IMR-90 (cell line): ENCODE results near the gene ANG. TPM values are rescaled to one million over a fixed set of nuclear protein-coding genes. Genes with fewer than 3 reads are reported as not detected.
"Not testable (repeated sequence)": the region's sequence is repeated elsewhere in the genome, so short reads cannot be mapped to it uniquely, and the experiment has no call there.

ENCODE experiments used
- ATAC-seq: fragments of 200-7000 bp; cut with Tn5 transposase; 2 replicates; pipeline ENCODE4 v1.9.1; 2020; ENCODE audit warnings: low read depth, mild to moderate bottlenecking, moderate library complexity
- BruUV-seq: library from RNA; stranded (reverse); fragments of 400-500 nt; replicated peaks from 2 replicates; lab custom pipeline; 2021; lab: Mats Ljungman, UMichigan
- CTCF ChIA-PET: fragments of 300-600 bp; formaldehyde crosslinking; extraction: SDS; loops from one replicate; lab custom pipeline; 2021; ENCODE audit warnings: antibody characterized with exemption; lab: Yijun Ruan, JAX
- POLR2A ChIA-PET: fragments of 300-600 bp; sonication (Branson Sonifier 250); formaldehyde crosslinking; loops from one replicate; lab custom pipeline; 2022; ENCODE audit warnings: antibody characterized with exemption; ENCODE audit not compliant: unreplicated experiment; lab: Charles Lee
- DNase-seq: peaks from one replicate; pipeline ENCODE4 v3.0.0; 2013
- H2AFZ ChIP-seq: replicated peaks from 2 replicates; pipeline ENCODE3; 2013; ENCODE audit warnings: low read length, mild to moderate bottlenecking; ENCODE audit not compliant: poor library complexity
- H2AK5ac ChIP-seq: 2 replicates; pipeline ENCODE4 v1.6.1; 2013; ENCODE audit warnings: low read depth, low read length, inconsistent platforms
- H2AK9ac ChIP-seq: replicated peaks from 2 replicates; pipeline ENCODE3; 2013; ENCODE audit warnings: mild to moderate bottlenecking, low read depth, low read length, moderate library complexity; ENCODE audit not compliant: poor library complexity
- H2BK120ac ChIP-seq: 2 replicates; pipeline ENCODE4 v1.6.1; 2013; ENCODE audit warnings: low read depth, low read length, inconsistent platforms
- H2BK15ac ChIP-seq: 3 replicates; pipeline ENCODE4 v1.6.1; 2013; ENCODE audit warnings: low read depth, low read length, inconsistent platforms
- H2BK20ac ChIP-seq: 2 replicates; pipeline ENCODE4 v1.6.1; 2013; ENCODE audit warnings: low read depth, mild to moderate bottlenecking, inconsistent platforms, low read length, moderate library complexity
- H2BK5ac ChIP-seq: 2 replicates; pipeline ENCODE4 v1.6.1; 2013; ENCODE audit warnings: mild to moderate bottlenecking, low read depth, low read length, inconsistent platforms; ENCODE audit not compliant: poor library complexity, severe bottlenecking
- H3K14ac ChIP-seq: replicated peaks from 2 replicates; pipeline ENCODE4 v1.6.1; 2013; ENCODE audit warnings: low read depth, low read length, inconsistent platforms
- H3K18ac ChIP-seq: 2 replicates; pipeline ENCODE4 v1.6.1; 2013; ENCODE audit warnings: low read depth, low read length, control low read depth
- H3K23ac ChIP-seq: 2 replicates; pipeline ENCODE4 v1.6.1; 2013; ENCODE audit warnings: low read depth, low read length, inconsistent platforms
- H3K27ac ChIP-seq: 2 replicates; pipeline ENCODE4 v1.5.1; 2013; ENCODE audit warnings: mild to moderate bottlenecking, control low read depth, low read length; ENCODE audit not compliant: insufficient read depth
- H3K27me3 ChIP-seq: 2 replicates; pipeline ENCODE4 v1.6.1; 2013; ENCODE audit warnings: low read length; ENCODE audit not compliant: control insufficient read depth, insufficient read depth
- H3K36me3 ChIP-seq: 2 replicates; pipeline ENCODE4 v1.6.1; 2013; ENCODE audit warnings: low read length, mixed read lengths; ENCODE audit not compliant: control insufficient read depth, insufficient read depth
- H3K4ac ChIP-seq: 2 replicates; pipeline ENCODE4 v1.6.1; 2013; ENCODE audit warnings: low read depth, low read length, inconsistent platforms
- H3K4me1 ChIP-seq: 2 replicates; pipeline ENCODE4 v1.6.1; 2013; ENCODE audit warnings: low read length, mixed read lengths; ENCODE audit not compliant: control insufficient read depth, insufficient read depth
- H3K4me2 ChIP-seq: 2 replicates; pipeline ENCODE4 v1.6.1; 2013; ENCODE audit warnings: low read depth, mild to moderate bottlenecking, control low read depth, low read length, moderate library complexity
- H3K4me3 ChIP-seq: 2 replicates; pipeline ENCODE4 v1.5.1; 2013; ENCODE audit warnings: low read depth, mild to moderate bottlenecking, control low read depth, low read length, moderate library complexity; ENCODE audit not compliant: insufficient read depth
- H3K56ac ChIP-seq: 2 replicates; pipeline ENCODE4 v1.6.1; 2013; ENCODE audit warnings: low read length, inconsistent platforms; ENCODE audit not compliant: insufficient read depth; ENCODE audit errors: extremely low read depth
- H3K79me1 ChIP-seq, 2 experiments: 2 replicates each; pipeline ENCODE4 v1.6.1; 2013; ENCODE audit warnings: low read length in 2 of 2, inconsistent platforms in 1 of 2, low read depth in 1 of 2
- H3K9ac ChIP-seq: 2 replicates; pipeline ENCODE4 v1.6.1; 2013; ENCODE audit warnings: low read depth, low read length, control low read depth
- H3K9me1 ChIP-seq: 2 replicates; pipeline ENCODE4 v1.6.1; 2013; ENCODE audit warnings: low read length, inconsistent platforms; ENCODE audit not compliant: insufficient read depth
- H3K9me3 ChIP-seq: 2 replicates; pipeline ENCODE4 v1.6.1; 2013; ENCODE audit warnings: low read length; ENCODE audit not compliant: control insufficient read depth, insufficient read depth
- H4K20me1 ChIP-seq: 2 replicates; pipeline ENCODE4 v1.6.1; 2013; ENCODE audit warnings: low read length, inconsistent platforms; ENCODE audit not compliant: insufficient read depth
- H4K5ac ChIP-seq: 2 replicates; pipeline ENCODE4 v1.6.1; 2013; ENCODE audit warnings: mild to moderate bottlenecking, low read depth, low read length, control low read depth
- H4K8ac ChIP-seq, 2 experiments: 2 replicates each; pipeline ENCODE4 v1.6.1; 2013; ENCODE audit warnings: low read depth in 2 of 2, low read length in 2 of 2, control low read depth in 1 of 2, inconsistent platforms in 1 of 2
- H4K91ac ChIP-seq: 2 replicates; pipeline ENCODE4 v1.6.1; 2013; ENCODE audit warnings: low read depth, low read length, inconsistent platforms; ENCODE audit not compliant: insufficient read depth
- WGBS, 2 experiments: methylation state at CpG; one replicate each; pipeline versions ENCODE4 v1.1.5 to v1.1.7; 2013; ENCODE audit warnings: missing lambda C conversion rate in 2 of 2; ENCODE audit not compliant: insufficient read length in 1 of 2; ENCODE audit errors: extremely low coverage in 2 of 2; 5-methylcytosine and 5-hydroxymethylcytosine counted together
- dilution Hi-C: fragments of 300-500 bp; cut with HindIII; formaldehyde crosslinking; loops from one replicate; pipeline ENCODE4 v1.14.3; 2018; ENCODE audit warnings: low sequenced_read_pairs; ENCODE audit not compliant: unreplicated experiment
- in situ Hi-C: fragments of 300-500 bp; cut with MboI; formaldehyde crosslinking; loops from 3 replicates; pipeline ENCODE4 v1.14.3; 2019; ENCODE audit warnings: low sequenced_read_pairs, inconsistent platforms, mixed read lengths
- intact Hi-C: fragments of 100-400 bp; cut with micrococcal nuclease; formaldehyde crosslinking; loops from 2 replicates; pipeline ENCODE4 v1.10.0; 2022
- polyA plus RNA-seq, 3 experiments: library from polyadenylated mRNA; depleted of rRNA; stranded (reverse); fragments of >200 nt; gene quantifications; 2 replicates each; pipeline ENCODE4 v1.2.3, GENCODE V29; 2012; ENCODE audit warnings: low replicate concordance in 1 of 3
- total RNA-seq: library from RNA; depleted of rRNA; stranded (reverse); fragments of >200 nt; gene quantifications from 2 replicates; pipeline ENCODE4 v1.2.3, GENCODE V29; 2012

Gene ANG
- total and polyA plus RNA-seq, 2 of the 4 experiments (the other 2 are of a cell fraction) = 3.6 to 4.7 TPM

DNA sequence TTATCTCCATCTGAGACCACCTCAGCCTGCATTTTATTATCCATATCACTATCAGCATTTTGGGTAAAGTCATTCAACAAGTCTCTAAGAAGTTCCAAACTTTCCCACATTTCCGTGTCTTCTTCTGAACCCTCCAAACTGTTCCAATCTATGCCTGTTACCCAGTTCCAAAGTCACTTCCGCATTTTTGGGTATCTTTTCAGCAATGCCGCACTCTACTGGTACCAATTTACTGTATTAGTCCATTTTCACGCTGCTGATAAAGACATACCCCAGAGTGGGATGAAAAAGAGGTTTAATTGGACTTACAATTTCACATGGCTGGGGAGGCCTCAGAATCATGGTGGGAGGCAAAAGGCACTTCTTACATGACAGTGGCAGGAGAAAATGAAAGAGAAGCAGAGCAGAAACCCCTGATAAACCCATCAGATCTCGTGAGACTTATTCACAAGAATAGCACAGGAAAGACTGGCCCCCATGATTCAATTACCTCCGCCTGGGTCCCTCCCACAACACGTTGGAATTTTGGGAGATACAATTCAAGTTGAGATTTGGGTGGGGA is 22.1 kb upstream of the ANG start:
- H3K4me2 ChIP-seq, H2AK9ac ChIP-seq, H2BK20ac ChIP-seq, DNase-seq, H4K91ac ChIP-seq, in situ Hi-C loops, H3K4ac ChIP-seq, H2AFZ ChIP-seq, H3K4me1 ChIP-seq, H3K36me3 ChIP-seq, H2AK5ac ChIP-seq, CTCF ChIA-PET, H4K8ac ChIP-seq, H3K56ac ChIP-seq, H3K27me3 ChIP-seq, ATAC-seq, H3K9ac ChIP-seq, H3K4me3 ChIP-seq, H3K27ac ChIP-seq, POLR2A ChIA-PET, H2BK15ac ChIP-seq, H2BK120ac ChIP-seq, H3K23ac ChIP-seq, H4K20me1 ChIP-seq, H3K79me1 ChIP-seq, BruUV-seq, H3K18ac ChIP-seq, H2BK5ac ChIP-seq, intact Hi-C loops, H4K5ac ChIP-seq, H3K9me1 ChIP-seq, H3K14ac ChIP-seq, H3K9me3 ChIP-seq: not testable (repeated sequence)
- 80% methylated on average over 1 of the region's 7 CpGs; no CpG with 5 or more reads in 1 of the 2 experiments for WGBS, 2 experiments
- dilution Hi-C loops = loop anchor here (25.0 kb wide), 1 partner anchor 129 kb away; no protein-coding TSS in a partner anchor
